C4-2B (cell line): ENCODE measurements around the gene DDIAS.

ENCODE experiments used
- CTCF ChIP-seq: fragments of 450-650 bp; conservative IDR thresholded peaks from 2 replicates; pipeline ENCODE4 v1.5.1; 2017; ENCODE audit warnings: mild to moderate bottlenecking
- ZFX ChIP-seq: fragments of 450-650 bp; IDR thresholded peaks from 2 replicates; pipeline ENCODE4 v1.6.1; 2017

- TF ChIP-seq CTCF: no peak
- TF ChIP-seq ZFX: no peak
These were observed 23.1 kb downstream of the DDIAS start for GRCh38 chr11:82924522-82925224.
